IMR-90 (cell line): Measurements from ENCODE around the gene NTSR2.

Source experiments
- CTCF ChIP-seq: conservative IDR thresholded peaks from 2 replicates; pipeline ENCODE4 v1.5.1; 2012; ENCODE audit warnings: mild to moderate bottlenecking, low read depth, low read length, improper control_type of control experiment
- MAFK ChIP-seq: IDR thresholded peaks from 2 replicates; pipeline ENCODE4 v1.6.1; 2012; ENCODE audit warnings: low read depth, low read length, improper control_type of control experiment
- POLR2A ChIP-seq: IDR thresholded peaks from 2 replicates; pipeline ENCODE4 v1.6.1; 2012; ENCODE audit warnings: mild to moderate bottlenecking, low read depth, low read length
- RAD21 ChIP-seq: IDR thresholded peaks from 2 replicates; pipeline ENCODE4 v1.6.1; 2012; ENCODE audit warnings: low read length, improper control_type of control experiment
- RCOR1 ChIP-seq: IDR thresholded peaks from 2 replicates; pipeline ENCODE4 v1.6.1; 2012; ENCODE audit warnings: mild to moderate bottlenecking, low read length, improper control_type of control experiment; ENCODE audit not compliant: insufficient replicate concordance
- RFX5 ChIP-seq: IDR thresholded peaks from 2 replicates; pipeline ENCODE4 v1.8.0; 2012; ENCODE audit warnings: low read depth, mild to moderate bottlenecking, low read length, moderate library complexity
- USF2 ChIP-seq: fragments of 150-350 bp; IDR thresholded peaks from 2 replicates; pipeline ENCODE4 v1.6.1; 2017; ENCODE audit warnings: mild to moderate bottlenecking, antibody characterized with exemption, low read length, low read depth

GRCh38 chr2:11655495-11655894, 14.5 kb downstream of the NTSR2 start:
- no peak for TF ChIP-seq CTCF
- TF ChIP-seq MAFK = no peak
- TF ChIP-seq RAD21 = no peak
- no peak for TF ChIP-seq POLR2A
- no peak for TF ChIP-seq RCOR1
- no peak for TF ChIP-seq USF2
- no peak for TF ChIP-seq RFX5
